ENCODE measurements around the gene PFDN4. TPM values are rescaled to one million over a fixed set of nuclear protein-coding genes. Genes with fewer than 3 reads are reported as not detected.
"Not testable (repeated sequence)": the region's sequence is repeated elsewhere in the genome, so short reads cannot be mapped to it uniquely, and the experiment has no call there.

PFDN4 gene
- total RNA-seq, 6 donors from 2014 or later = 15.5 to 78.5 (median 23.9) TPM

DNA sequence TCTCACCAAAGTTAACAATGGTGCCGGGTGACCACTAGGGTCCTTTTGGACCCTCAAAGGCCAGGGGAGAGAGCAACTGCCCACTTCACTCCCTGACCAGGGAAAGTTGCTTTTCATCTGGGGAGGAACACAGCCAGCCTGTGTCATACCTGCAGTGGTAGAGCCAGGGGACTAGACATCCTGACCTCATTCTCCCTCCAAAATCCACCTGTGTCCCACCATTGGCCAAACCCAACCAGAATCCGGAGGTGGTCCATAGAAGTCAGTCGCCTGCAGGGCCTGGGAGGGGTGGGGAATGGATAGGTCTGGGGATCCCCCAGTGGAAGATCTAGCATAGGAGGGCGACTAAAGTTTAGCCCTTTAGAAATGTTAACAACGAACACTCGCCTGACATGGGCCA lies 12.8 kb downstream of the PFDN4 start:
- ATAC-seq (ENCODE audit: low FRiP score in 2 of 2) (no peak), DNase-seq (no peak)
- no peak overlapping the region for H3K4me3 ChIP-seq
- no peak overlapping the region for H3K27ac ChIP-seq
- 93 to 96% methylated on average over 6 of the region's 6 CpGs for WGBS, 2 donors
- no peaks in the 10 kb centered on the region for H3K9me3 ChIP-seq
- TF ChIP-seq POLR2A (IDR thresholded peaks at IDR 0.05) = no peak
- no peak for TF ChIP-seq POLR2AphosphoS5 (IDR thresholded peaks at IDR 0.05)
- no peak for TF ChIP-seq EP300 (IDR thresholded peaks at IDR 0.05)
- peaks cover 0 to 3% (median 0%) of the 10 kb centered on the region in 4 donors for H3K4me1 ChIP-seq
- no peaks in the 10 kb centered on the region for H3K27me3 ChIP-seq
- H3K36me3 ChIP-seq = peaks cover 0 to 40% (median under 1%) of the 10 kb centered on the region in 4 donors

DNA sequence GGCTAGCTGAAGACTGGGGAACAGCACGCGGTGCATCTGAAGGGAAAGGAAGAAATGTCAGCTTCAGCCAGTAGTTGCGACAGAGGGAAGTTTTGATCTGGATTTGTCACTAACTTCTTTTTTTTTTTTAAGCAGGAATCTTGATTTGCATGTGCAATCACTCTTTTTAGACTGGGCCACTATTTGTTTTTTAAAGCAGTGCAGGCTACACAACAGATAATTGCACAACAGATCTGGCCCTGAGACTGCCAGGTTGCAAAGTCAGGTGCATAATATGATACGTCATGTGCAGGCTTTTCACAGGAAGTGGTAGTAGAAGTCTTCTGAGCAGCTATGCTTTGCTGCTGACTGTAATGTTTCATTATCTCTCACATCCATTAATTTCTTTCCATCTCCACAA lies 13.5 kb downstream of the PFDN4 start:
- Histone ChIP-seq H3K4me1 (peaks cover 0 to 3% (median 0%) of the 10 kb centered on the region in 4 donors), H3K27me3 (no peaks in the 10 kb centered on the region), H3K27ac (no peak overlapping the region), H3K9me3 (no peaks in the 10 kb centered on the region), H3K36me3 (peaks cover 0 to 35% (median 0%) of the 10 kb centered on the region in 4 donors), H3K4me3 (no peak overlapping the region)
- DNase-seq (no peak), ATAC-seq (ENCODE audit: low FRiP score in 2 of 2) (no peak)
- 61 to 72% methylated on average over 4 of the region's 4 CpGs for WGBS, 2 donors
- TF ChIP-seq EP300 (IDR thresholded peaks at IDR 0.05) (no peak), POLR2AphosphoS5 (IDR thresholded peaks at IDR 0.05) (no peak), POLR2A (IDR thresholded peaks at IDR 0.05) (no peak)
- TF ChIP-seq, protein P1, sequence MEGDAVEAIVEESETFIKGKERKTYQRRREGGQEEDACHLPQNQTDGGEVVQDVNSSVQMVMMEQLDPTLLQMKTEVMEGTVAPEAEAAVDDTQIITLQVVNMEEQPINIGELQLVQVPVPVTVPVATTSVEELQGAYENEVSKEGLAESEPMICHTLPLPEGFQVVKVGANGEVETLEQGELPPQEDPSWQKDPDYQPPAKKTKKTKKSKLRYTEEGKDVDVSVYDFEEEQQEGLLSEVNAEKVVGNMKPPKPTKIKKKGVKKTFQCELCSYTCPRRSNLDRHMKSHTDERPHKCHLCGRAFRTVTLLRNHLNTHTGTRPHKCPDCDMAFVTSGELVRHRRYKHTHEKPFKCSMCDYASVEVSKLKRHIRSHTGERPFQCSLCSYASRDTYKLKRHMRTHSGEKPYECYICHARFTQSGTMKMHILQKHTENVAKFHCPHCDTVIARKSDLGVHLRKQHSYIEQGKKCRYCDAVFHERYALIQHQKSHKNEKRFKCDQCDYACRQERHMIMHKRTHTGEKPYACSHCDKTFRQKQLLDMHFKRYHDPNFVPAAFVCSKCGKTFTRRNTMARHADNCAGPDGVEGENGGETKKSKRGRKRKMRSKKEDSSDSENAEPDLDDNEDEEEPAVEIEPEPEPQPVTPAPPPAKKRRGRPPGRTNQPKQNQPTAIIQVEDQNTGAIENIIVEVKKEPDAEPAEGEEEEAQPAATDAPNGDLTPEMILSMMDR (IDR thresholded peaks at IDR 0.05) = no peak

DNA sequence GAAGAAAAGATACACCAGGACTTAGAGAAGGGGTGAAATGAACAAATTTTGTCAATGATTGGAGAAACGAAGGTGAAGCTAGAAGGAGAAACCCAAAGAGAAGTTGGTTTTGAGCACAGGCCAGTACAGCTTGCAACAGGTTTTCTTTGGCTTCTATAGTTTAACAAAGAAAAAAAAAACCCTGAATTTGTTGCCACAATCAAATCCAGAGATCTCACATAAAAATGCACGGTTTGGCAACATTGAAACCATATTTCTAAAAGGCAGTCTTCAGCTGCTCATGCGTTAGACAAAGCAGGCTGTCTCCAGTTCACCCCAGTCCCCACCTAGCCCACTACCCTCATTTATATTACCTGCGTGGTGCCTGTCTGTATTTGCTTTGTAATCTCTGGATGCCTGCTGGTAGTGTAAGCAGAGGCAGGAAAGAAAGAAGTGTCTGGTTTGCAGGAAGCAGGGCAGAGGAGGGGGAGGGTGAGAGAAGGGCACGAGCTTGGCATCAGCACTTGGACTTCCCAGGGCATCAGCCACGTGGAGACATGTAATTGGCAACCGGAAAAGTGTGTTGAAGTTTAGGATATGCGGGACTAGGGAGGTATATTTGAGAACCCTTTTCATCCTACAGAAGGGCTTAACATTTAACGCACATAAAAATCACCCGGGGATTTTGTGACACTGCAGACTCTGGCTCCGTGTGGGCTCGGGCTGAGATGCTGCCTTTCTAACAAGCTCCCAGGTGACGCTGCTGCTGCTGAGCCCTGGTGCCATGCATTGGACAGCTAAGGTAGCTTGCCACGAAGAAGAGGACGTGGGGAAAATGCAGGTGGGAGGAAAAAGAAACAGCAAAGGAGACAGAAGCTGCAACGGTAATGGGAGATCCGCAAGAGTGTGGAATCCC lies 14.4 kb downstream of the PFDN4 start:
- Histone ChIP-seq H3K4me3 (no peak overlapping the region), H3K4me1 (peaks cover 0 to 3% (median 0%) of the 10 kb centered on the region in 4 donors), H3K36me3 (peaks cover 0 to 26% (median 0%) of the 10 kb centered on the region in 4 donors), H3K9me3 (no peaks in the 10 kb centered on the region), H3K27me3 (no peaks in the 10 kb centered on the region), H3K27ac (no peak overlapping the region)
- no peak for TF ChIP-seq EP300 (IDR thresholded peaks at IDR 0.05)
- TF ChIP-seq, protein P1 (IDR thresholded peaks at IDR 0.05) = no peak
- TF ChIP-seq POLR2A (IDR thresholded peaks at IDR 0.05) = no peak
- no peak for TF ChIP-seq POLR2AphosphoS5 (IDR thresholded peaks at IDR 0.05)
- no peak for DNase-seq
- 60 to 62% methylated on average over 17 of the region's 17 CpGs for WGBS, 2 donors
- ATAC-seq (ENCODE audit: low FRiP score in 2 of 2) = no peak

DNA sequence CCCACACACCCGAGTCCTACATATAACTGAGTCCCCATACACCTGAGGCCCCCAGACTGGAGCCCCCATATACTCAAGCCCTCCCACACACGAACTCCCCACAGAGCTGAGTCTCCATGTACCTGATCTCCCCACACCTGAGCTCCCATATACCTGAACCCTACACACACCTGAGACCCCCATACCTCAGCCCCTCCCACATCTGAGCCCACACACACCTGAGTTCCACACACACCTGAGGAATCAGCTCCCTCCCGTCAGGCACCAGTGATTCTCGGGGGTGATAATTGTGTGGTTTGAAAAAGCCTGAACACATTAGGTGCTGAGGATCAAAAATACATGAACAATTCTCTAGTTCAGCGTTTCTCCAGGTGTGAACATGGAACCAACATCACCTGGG lies 15.4 kb downstream of the PFDN4 start:
- no peak for ATAC-seq (ENCODE audit: low FRiP score in 2 of 2)
- TF ChIP-seq POLR2A (IDR thresholded peaks at IDR 0.05) (no peak), EP300 (IDR thresholded peaks at IDR 0.05) (no peak), POLR2AphosphoS5 (IDR thresholded peaks at IDR 0.05) (no peak)
- TF ChIP-seq, protein P1 (IDR thresholded peaks at IDR 0.05) = no peak
- Histone ChIP-seq H3K4me1 (peaks cover 0 to 3% (median 0%) of the 10 kb centered on the region in 4 donors), H3K27ac (no peak overlapping the region), H3K4me3 (no peak overlapping the region), H3K36me3 (peaks cover 0 to 19% (median 0%) of the 10 kb centered on the region in 4 donors), H3K27me3 (no peaks in the 10 kb centered on the region), H3K9me3 (no peaks in the 10 kb centered on the region)
- 84 to 85% methylated on average over 5 of the region's 5 CpGs for WGBS, 2 donors
- no peak for DNase-seq

DNA sequence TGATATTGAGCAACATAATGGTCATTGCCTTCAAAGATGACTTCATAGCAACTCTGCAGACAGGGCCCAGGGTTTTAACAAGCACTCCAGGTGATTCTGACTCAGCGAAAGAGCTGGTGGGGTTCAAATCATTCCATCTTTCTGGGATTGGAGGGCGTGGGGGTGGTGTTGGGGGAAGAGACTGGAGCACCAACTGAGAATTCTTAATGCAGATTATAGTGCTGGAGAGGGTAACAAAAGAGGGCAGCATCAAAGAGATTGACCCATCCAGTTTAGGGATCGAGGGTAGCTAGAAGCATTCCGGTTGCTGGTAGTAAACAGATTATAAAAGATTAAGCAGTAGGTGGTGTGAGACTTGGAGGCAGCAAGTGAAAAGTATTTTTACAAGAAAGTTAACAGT lies 15.9 kb downstream of the PFDN4 start:
- H3K4me3 ChIP-seq = no peak overlapping the region
- no peak for ATAC-seq (ENCODE audit: low FRiP score in 2 of 2)
- H3K36me3 ChIP-seq = peaks cover 0 to 19% (median 0%) of the 10 kb centered on the region in 4 donors
- DNase-seq = no peak
- H3K27ac ChIP-seq = no peak overlapping the region
- no peaks in the 10 kb centered on the region for H3K9me3 ChIP-seq
- H3K4me1 ChIP-seq = no peaks in the 10 kb centered on the region
- 58 to 64% methylated on average over 4 of the region's 4 CpGs for WGBS, 2 donors
- no peaks in the 10 kb centered on the region for H3K27me3 ChIP-seq
- TF ChIP-seq POLR2A (IDR thresholded peaks at IDR 0.05) = no peak
- TF ChIP-seq POLR2AphosphoS5 (IDR thresholded peaks at IDR 0.05) = no peak
- TF ChIP-seq, protein P1 (IDR thresholded peaks at IDR 0.05) = no peak
- TF ChIP-seq EP300 (IDR thresholded peaks at IDR 0.05) = no peak

DNA sequence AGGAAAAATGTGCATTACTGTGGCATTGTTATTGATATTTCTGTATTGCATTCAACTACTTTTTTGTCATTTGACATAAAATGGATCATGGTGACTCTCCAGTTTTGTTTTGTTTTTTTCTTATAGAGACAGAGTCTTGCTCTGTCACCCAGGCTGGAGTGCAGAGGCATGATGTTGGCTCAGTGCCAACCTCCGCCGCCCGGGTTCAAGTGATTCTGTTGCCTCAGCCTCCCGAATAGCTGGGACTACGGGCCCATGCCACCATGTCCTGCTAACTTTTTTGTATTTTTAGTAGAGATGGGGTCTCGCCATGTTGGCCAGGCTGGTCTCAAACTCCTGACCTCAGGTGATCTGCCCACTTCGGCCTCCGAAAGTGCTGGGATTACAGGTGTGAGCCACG lies 16.8 kb downstream of the PFDN4 start:
- ATAC-seq (ENCODE audit: low FRiP score in 2 of 2); H3K4me1 ChIP-seq; H3K4me3 ChIP-seq; H3K27ac ChIP-seq; H3K27me3 ChIP-seq; H3K9me3 ChIP-seq: not testable (repeated sequence)
- H3K36me3 ChIP-seq = peaks cover 0 to 15% (median 0%) of the 10 kb centered on the region in 4 donors
- 91 to 92% methylated on average over 9 of the region's 9 CpGs for WGBS, 2 donors
- DNase-seq = peak in 1 of 2 donors; percentile 24

All from upper lobe of left lung (tissue), 6 donors.